ENCODE data around the gene AK1. TPM values are rescaled to one million over a fixed set of nuclear protein-coding genes. Genes with fewer than 3 reads are reported as not detected.

The AK1 gene
- total RNA-seq, 2 experiments from 2014 or later = 19.5 to 21.6 TPM

- DNase-seq (ENCODE audit: low spot score) = peak; percentile 87
- Histone ChIP-seq H3K4me3 (ENCODE audit: low read depth, low read length, poor library complexity, severe bottlenecking) (no peak overlapping the region), H3K79me2 (ENCODE audit: insufficient read depth, low read depth, low read length) (no peaks in the 10 kb centered on the region), H3K27ac (ENCODE audit: low read depth, low read length, poor library complexity, severe bottlenecking) (no peak overlapping the region), H3K4me1 (ENCODE audit: insufficient read depth, low read length, poor library complexity, severe bottlenecking) (peaks cover 9% of the 10 kb centered on the region), H4K20me1 (ENCODE audit: insufficient read depth, low read length) (no peaks in the 10 kb centered on the region), H3K36me3 (ENCODE audit: insufficient read depth, low read length) (no peaks in the 10 kb centered on the region), H2AFZ (ENCODE audit: low read length) (no peak overlapping the region), H3K9me3 (ENCODE audit: low read length) (no peaks in the 10 kb centered on the region), H3K4me2 (ENCODE audit: low read length) (no peak overlapping the region), H3K9me2 (ENCODE audit: insufficient read depth, low read length) (no peaks in the 10 kb centered on the region)
- ChIA-PET POLR2A (interaction anchor here (0.6 to 0.8 kb wide), 2 partner anchors 10 to 38 kb away, joined by 7 read pairs; no protein-coding TSS in a partner anchor), CTCF (ENCODE audit: unreplicated experiment) (interaction anchor here (0.6 to 1.1 kb wide), 3 partner anchors 9 to 50 kb away, joined by 3 to 14 read pairs (median 3); partner anchors contain the start of gene ST6GALNAC4)
- intact Hi-C loops (cut with micrococcal nuclease; ENCODE audit: unreplicated experiment) = loop anchor here (1.0 to 10.0 kb wide), 6 partner anchors 47 to 365 kb away; partner anchors contain the start of genes CDK9 and TOR2A
- TF ChIP-seq CTCF (conservative IDR thresholded peaks at IDR 0.05; ENCODE audit: low read length) (peak; percentile 93), EZH2phosphoT487 (IDR thresholded peaks at IDR 0.05; ENCODE audit: borderline replicate concordance, low read depth, low read length) (no peak)
- BruUV-seq (replicated peaks) = no TSS peak
Observed at GRCh38 chr9:127869310-127870152, 7.9 kb downstream of the AK1 start.

GRCh38 chr9:127868278-127868902, 9.1 kb downstream of the AK1 start:
- no peaks in the 10 kb centered on the region for H3K79me2 ChIP-seq (ENCODE audit: insufficient read depth, low read depth, low read length)
- no peaks in the 10 kb centered on the region for H3K9me2 ChIP-seq (ENCODE audit: insufficient read depth, low read length)
- no TSS peak for BruUV-seq (replicated peaks)
- H3K9me3 ChIP-seq (ENCODE audit: low read length) = no peaks in the 10 kb centered on the region
- H4K20me1 ChIP-seq (ENCODE audit: insufficient read depth, low read length) = no peaks in the 10 kb centered on the region
- H3K4me2 ChIP-seq (ENCODE audit: low read length) = no peak overlapping the region
- peaks cover 9% of the 10 kb centered on the region for H3K4me1 ChIP-seq (ENCODE audit: insufficient read depth, low read length, poor library complexity, severe bottlenecking)
- H3K27ac ChIP-seq (ENCODE audit: low read depth, low read length, poor library complexity, severe bottlenecking) = no peak overlapping the region
- no peaks in the 10 kb centered on the region for H3K36me3 ChIP-seq (ENCODE audit: insufficient read depth, low read length)
- DNase-seq (ENCODE audit: low spot score) = no peak
- no peak overlapping the region for H2AFZ ChIP-seq (ENCODE audit: low read length)
- POLR2A ChIA-PET = interaction anchor here (0.6 to 0.8 kb wide), 2 partner anchors 9 to 37 kb away, joined by 7 read pairs; no protein-coding TSS in a partner anchor
- intact Hi-C loops (cut with micrococcal nuclease; ENCODE audit: unreplicated experiment) = no loop called here
- CTCF ChIA-PET (ENCODE audit: unreplicated experiment) = no interaction called here
- TF ChIP-seq EZH2phosphoT487 (IDR thresholded peaks at IDR 0.05; ENCODE audit: borderline replicate concordance, low read depth, low read length) (no peak), CTCF (conservative IDR thresholded peaks at IDR 0.05; ENCODE audit: low read length) (no peak)
- no peak overlapping the region for H3K4me3 ChIP-seq (ENCODE audit: low read depth, low read length, poor library complexity, severe bottlenecking)

All from OCI-LY7 (cell line).